ENCODE measurements around the gene RUNX1. TPM values are rescaled to one million over a fixed set of nuclear protein-coding genes. Genes with fewer than 3 reads are reported as not detected.

RUNX1 gene
- total RNA-seq, 1 donor from 2014 or later: 23.9 TPM

GRCh38 chr21:35016071-35016470 is 33.0 kb downstream of the RUNX1 start:
- no peak overlapping the region for H3K4me3 Mint-ChIP-seq (ENCODE audit: unreplicated experiment)
- DNase-seq (ENCODE audit: extremely low spot score, unreplicated experiment): peak; percentile 11
- peaks cover 5% of the 10 kb centered on the region for H3K4me1 Mint-ChIP-seq (ENCODE audit: unreplicated experiment)
- TF ChIP-seq CTCF (IDR thresholded peaks at IDR 0.05): no peak
- H3K9me3 Mint-ChIP-seq (ENCODE audit: unreplicated experiment): no peaks in the 10 kb centered on the region
- no peaks in the 10 kb centered on the region for H3K36me3 Mint-ChIP-seq (ENCODE audit: unreplicated experiment)
- H3K27ac Mint-ChIP-seq (ENCODE audit: unreplicated experiment): no peak overlapping the region
- no peaks in the 10 kb centered on the region for H3K27me3 Mint-ChIP-seq (ENCODE audit: unreplicated experiment)

GRCh38 chr21:35015435-35016024 is 33.6 kb downstream of the RUNX1 start:
- no peak overlapping the region for H3K27ac Mint-ChIP-seq (ENCODE audit: unreplicated experiment)
- no peak overlapping the region for H3K4me3 Mint-ChIP-seq (ENCODE audit: unreplicated experiment)
- H3K9me3 Mint-ChIP-seq (ENCODE audit: unreplicated experiment): no peaks in the 10 kb centered on the region
- H3K4me1 Mint-ChIP-seq (ENCODE audit: unreplicated experiment): peaks cover 5% of the 10 kb centered on the region
- peak; percentile 7 for DNase-seq (ENCODE audit: extremely low spot score, unreplicated experiment)
- H3K27me3 Mint-ChIP-seq (ENCODE audit: unreplicated experiment): no peaks in the 10 kb centered on the region
- no peaks in the 10 kb centered on the region for H3K36me3 Mint-ChIP-seq (ENCODE audit: unreplicated experiment)
- no peak for TF ChIP-seq CTCF (IDR thresholded peaks at IDR 0.05)

- Mint-ChIP-seq H3K36me3 (ENCODE audit: unreplicated experiment) (no peaks in the 10 kb centered on the region), H3K27me3 (ENCODE audit: unreplicated experiment) (no peaks in the 10 kb centered on the region), H3K9me3 (ENCODE audit: unreplicated experiment) (no peaks in the 10 kb centered on the region), H3K4me3 (ENCODE audit: unreplicated experiment) (no peak overlapping the region), H3K4me1 (ENCODE audit: unreplicated experiment) (peaks cover 5% of the 10 kb centered on the region), H3K27ac (ENCODE audit: unreplicated experiment) (no peak overlapping the region)
- DNase-seq (ENCODE audit: extremely low spot score, unreplicated experiment): peak; percentile 51
- no peak for TF ChIP-seq CTCF (IDR thresholded peaks at IDR 0.05)
Observed at GRCh38 chr21:35014302-35015041, 34.6 kb downstream of the RUNX1 start.

- no peak for TF ChIP-seq CTCF (IDR thresholded peaks at IDR 0.05)
- no peak overlapping the region for H3K27ac Mint-ChIP-seq (ENCODE audit: unreplicated experiment)
- no peaks in the 10 kb centered on the region for H3K36me3 Mint-ChIP-seq (ENCODE audit: unreplicated experiment)
- no peaks in the 10 kb centered on the region for H3K27me3 Mint-ChIP-seq (ENCODE audit: unreplicated experiment)
- peaks cover 5% of the 10 kb centered on the region for H3K4me1 Mint-ChIP-seq (ENCODE audit: unreplicated experiment)
- no peak for DNase-seq (ENCODE audit: extremely low spot score, unreplicated experiment)
- H3K9me3 Mint-ChIP-seq (ENCODE audit: unreplicated experiment): no peaks in the 10 kb centered on the region
- H3K4me3 Mint-ChIP-seq (ENCODE audit: unreplicated experiment): no peak overlapping the region
Observed at GRCh38 chr21:35011681-35012080, 37.4 kb downstream of the RUNX1 start.

- peaks cover 5% of the 10 kb centered on the region for H3K4me1 Mint-ChIP-seq (ENCODE audit: unreplicated experiment)
Observed at GRCh38 chr21:35010447-35010846, 38.7 kb downstream of the RUNX1 start.

More at GRCh38 chr21:35010447-35010846, 38.7 kb downstream of the RUNX1 start:
- no peak overlapping the region for H3K27ac Mint-ChIP-seq (ENCODE audit: unreplicated experiment)
- no peaks in the 10 kb centered on the region for H3K36me3 Mint-ChIP-seq (ENCODE audit: unreplicated experiment)
- no peak overlapping the region for H3K4me3 Mint-ChIP-seq (ENCODE audit: unreplicated experiment)
- no peaks in the 10 kb centered on the region for H3K27me3 Mint-ChIP-seq (ENCODE audit: unreplicated experiment)
- no peaks in the 10 kb centered on the region for H3K9me3 Mint-ChIP-seq (ENCODE audit: unreplicated experiment)
- TF ChIP-seq CTCF (IDR thresholded peaks at IDR 0.05): no peak
- no peak for DNase-seq (ENCODE audit: extremely low spot score, unreplicated experiment)

Data from osteocyte (in vitro differentiated cells).